NCI-H187 (cell line): Measurements from ENCODE around the gene CCDC167.

Experiments used
- DNase-seq, 2 experiments: peaks; one replicate each; lab custom pipeline; 2025; lab: John Stamatoyannopoulos, UW

The CCDC167 gene

DNA sequence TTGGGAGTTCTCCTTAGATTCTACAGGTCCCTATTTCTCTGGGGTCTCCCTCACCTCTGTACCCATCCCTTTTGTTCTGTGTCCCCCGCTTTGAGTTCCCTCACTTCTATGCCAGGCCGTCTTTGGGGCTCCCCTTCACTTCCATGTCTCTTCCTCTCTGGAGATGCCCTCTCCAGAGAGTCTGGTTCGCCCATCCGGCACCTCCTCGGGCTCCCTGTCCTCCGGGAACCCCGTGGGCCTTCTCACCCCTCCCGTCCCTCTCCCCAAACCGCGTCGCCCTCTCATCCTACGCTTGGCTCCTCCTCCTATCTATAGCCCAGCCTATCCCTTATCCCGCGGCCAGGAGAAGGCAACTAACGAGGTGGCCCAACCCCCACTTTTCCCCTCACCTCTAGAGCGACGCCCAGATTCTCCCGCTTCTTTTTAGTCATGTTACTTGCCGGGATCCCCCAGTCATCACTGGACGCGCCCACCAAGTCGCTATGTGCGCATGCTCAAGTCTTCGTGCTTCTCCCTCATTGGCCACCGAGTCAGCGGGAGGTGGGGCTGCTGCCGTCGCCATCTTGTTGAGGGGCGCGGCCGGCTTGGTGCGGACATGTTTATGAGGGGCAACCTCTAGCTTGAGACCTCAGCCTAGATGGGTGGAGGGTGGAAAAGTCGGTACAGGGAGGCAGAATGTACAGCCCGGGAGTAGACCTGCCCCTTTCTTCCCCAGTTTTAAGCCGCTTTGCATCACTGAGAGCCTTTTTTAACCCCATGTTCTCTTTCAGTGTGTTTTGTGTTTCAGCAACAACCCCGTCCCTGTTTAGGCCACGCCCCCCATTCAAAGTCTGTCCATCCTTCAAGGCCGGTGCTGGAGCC, at the start of gene CCDC167:
TSS of gene CCDC167 (minus strand) at position 461 of the 861 bp plus-strand sequence. CDS start at position 431, 30 bp downstream.
- DNase-seq: peak; percentile 95 to 96

DNA sequence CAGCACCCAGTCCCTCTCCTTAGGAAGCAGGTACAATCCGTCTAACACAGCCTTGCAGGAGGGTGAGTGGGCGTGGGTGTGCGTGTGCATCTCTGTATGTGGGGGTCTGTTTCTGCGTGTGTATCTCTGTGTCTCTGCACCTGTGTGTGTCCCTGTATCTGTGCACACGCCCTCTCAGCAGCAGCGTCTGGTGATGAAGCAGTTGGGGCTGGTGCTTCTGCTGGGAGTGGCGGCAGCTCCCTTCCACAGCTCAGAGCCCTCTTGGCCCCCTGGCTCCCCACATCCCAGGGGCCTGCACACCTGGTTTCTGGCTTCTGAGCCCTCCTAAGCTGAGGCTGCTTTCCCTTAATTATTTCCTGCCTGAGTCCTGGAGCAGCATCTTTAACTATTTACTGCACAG, 49.5 kb upstream of the CCDC167 start:
- no peak for DNase-seq

- DNase-seq: no peak
These were observed 48.5 kb upstream of the CCDC167 start for GRCh38 chr6:37548067-37548674.

GRCh38 chr6:37547564-37548061, 47.9 kb upstream of the CCDC167 start:
- DNase-seq: no peak

DNA sequence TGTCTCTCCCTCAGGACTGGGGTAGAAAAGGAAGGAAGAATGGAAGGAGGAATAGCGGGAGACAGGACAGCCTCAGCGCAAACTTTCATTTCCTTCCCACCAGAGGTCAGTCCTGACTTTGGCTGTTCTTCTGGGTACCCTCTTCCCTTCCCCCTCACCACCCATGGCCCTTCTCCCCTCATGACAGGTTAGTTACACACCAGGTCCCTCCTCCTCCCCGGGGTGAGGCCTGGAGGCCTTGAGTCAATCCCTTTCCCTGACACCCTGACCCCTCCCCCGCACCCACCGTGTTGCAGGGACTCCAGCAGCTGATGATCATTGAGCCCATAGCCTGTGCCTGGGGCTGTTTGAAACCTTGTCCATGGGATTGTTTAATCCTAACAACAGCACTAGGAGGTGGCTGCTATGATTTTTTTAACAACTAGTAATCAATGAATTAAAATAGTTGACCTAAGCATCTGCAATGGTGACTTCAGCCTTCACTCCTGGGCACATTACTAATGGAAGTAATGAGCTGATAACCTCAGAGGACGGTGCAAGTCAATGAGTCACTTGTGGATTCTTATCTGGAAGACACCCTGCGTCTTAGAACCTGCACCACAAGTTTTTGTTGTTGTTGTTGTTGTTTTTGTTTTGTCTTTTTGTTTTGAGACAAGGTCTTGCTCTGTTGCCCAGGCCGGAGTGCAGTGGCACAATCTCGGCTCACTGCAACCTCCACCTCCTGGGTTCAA, 46.6 kb upstream of the CCDC167 start:
- no peak for DNase-seq

DNA sequence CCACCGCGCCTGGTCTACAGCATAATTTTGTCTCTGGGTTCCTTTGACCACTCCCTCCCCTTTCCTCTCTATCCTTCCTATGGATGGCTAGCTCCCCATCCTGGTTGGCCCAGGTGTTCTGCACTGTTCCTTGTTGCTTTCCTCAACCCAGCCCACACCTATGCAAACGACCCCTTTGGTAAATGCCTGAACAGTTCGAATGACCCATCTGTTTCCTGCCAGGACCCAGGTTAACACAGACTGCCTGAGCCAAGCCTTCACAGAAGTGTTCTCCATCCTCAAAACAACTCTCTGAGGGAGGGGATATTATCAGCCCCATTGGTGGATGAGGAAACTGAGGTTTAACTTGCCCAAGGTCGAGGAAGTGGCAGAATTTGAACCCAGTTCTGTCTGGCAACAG, 44.8 kb upstream of the CCDC167 start:
- no peak for DNase-seq

- no peak for DNase-seq
These were observed 43.7 kb upstream of the CCDC167 start for GRCh38 chr6:37543361-37543760.

DNA sequence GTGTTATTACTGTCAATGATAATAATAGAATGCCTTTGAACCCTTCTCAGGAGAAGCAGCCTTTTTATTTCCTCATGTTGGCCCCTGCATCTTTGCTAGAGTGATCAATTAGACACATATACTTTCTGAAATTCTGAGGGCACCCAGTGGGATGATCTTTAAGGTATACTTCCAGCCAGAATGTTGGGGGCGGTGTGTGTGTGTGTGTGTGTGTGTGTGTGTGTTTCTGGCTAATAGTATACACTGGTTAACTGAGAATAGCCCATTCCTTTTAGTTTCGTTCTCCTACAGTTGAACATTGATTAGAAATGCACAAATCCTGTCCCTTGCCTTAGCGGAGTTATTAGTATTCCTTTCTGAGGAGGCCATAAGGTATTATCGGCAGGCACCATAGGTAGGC, 41.7 kb upstream of the CCDC167 start:
- no peak for DNase-seq

DNA sequence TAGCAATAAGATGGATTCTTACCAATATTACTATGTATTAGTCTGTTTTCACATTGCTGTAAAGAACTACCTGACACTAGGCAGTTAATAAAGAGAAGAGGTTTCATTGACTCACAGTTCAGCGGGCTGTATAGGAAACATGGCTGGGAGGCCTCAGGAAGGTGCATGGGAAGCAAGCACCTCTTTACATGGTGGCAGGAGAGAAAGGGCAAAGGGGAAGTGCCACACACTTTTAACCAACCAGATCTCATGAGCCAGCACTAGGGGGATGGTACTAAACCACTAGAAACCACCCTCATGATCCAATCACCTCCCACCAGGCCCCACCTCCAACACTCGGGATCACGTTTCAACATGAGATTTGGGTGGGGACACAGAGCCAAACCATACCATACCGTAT, 40.7 kb upstream of the CCDC167 start:
- DNase-seq: no peak

GRCh38 chr6:37540029-37540352, 40.3 kb upstream of the CCDC167 start:
- no peak for DNase-seq

- no peak for DNase-seq
These were observed 39.7 kb upstream of the CCDC167 start for GRCh38 chr6:37539171-37540028.

GRCh38 chr6:37538107-37538506, 38.4 kb upstream of the CCDC167 start:
- DNase-seq: no peak

- no peak for DNase-seq
These were observed 37.9 kb upstream of the CCDC167 start for GRCh38 chr6:37537548-37537947.

GRCh38 chr6:37536491-37537190, 36.9 kb upstream of the CCDC167 start:
- DNase-seq: no peak

DNA sequence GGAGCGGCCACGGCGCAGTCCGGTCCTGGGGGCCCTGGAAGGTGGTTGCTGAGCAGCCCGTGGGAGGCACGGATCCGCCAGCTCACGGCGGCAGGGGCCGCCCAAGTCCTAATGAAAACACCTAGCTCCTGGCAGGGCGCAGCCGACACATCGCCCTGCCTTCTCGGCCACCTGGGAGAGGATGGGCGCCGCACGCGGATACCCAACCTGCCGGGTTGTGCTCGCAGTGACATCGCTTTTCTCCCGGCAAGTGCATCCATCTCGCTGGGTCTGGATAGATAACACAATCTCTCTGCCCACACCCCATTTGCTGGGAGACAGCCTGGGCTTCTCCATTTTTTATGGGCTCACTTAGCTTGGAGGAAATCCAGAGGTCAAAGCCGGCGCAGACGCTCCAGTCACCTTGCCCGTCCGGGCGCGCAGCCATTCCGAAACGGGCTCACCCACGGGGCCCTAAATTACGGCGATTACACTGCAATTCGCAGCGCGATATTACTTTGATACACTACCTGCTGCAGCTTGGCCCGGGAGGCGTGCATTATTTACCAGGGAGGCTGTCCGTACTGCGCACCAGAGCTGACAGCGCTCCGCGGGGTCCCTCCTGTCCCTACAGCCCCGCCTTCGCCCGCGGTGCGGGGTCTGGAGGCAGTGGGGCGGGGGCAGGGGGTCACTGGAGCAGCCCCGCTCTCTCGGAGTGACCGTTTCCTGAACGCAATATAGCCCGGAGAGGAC, 36.2 kb upstream of the CCDC167 start:
- peak in 1 of 2 experiments; percentile 14 for DNase-seq

DNA sequence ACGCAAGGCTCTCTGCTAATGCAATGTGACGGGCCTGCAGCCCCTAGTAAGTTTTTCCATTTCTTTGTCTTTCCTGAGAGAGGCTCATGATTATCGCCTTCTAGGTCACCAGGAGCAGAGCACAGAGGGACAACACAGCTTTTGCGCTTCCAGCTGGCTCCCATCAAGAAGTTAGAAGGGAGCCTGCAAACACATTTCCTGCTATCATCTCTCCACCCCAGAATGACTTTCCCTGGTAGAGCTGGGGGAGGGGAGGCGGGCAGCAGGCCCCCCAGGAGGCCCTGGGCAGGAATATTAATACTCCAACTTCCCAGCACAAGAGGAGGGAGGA, 35.7 kb upstream of the CCDC167 start:
- no peak for DNase-seq

- DNase-seq: no peak
These were observed 35.2 kb upstream of the CCDC167 start for GRCh38 chr6:37534893-37535292.

DNA sequence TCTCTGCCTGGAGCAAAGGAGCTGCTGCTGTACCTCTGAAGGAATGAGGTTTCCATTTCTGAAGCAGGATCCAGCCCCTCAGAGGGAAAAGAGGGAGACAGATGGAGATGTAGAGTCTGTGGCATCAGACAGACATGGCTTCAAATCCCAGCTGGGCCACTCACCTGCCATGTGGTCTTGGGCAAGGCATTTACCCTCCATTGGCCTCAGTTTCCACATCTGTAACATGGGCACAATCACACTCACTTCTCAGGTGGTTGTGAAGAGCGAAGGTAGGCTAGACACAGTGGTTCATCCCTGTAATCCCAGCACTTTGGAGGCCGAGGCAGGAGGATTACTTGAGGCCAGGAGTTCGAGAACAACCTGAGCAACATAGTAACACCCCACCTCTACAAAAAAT, 32.4 kb upstream of the CCDC167 start:
- no peak for DNase-seq

DNA sequence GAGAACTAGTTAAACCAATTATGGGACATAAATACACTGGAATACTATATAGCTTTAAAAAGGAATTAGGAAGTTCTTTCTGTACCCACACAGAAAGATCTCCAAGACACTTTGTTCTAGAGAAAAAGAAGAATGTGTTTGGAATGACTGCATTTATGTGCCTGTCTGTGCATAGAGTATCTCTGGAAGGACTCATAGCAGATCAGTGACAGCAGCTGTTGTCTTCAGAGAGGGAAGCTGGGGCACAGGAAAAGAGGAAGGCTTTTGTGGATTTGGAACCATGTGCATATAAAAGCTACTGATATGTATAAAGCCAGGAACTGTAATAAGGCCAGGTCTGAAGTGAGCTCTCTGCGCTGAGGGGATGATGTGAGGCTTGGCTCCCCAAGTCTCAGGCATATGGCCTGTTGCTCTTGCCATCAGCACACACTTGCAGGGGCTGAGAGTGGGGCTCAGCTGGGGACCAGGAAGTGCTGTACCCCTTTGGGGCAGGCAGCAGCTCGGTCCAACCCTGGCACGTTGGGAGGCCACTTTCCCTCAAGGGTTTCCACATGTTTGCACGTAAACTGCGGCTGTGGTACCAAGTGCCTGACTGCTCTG, 31.8 kb upstream of the CCDC167 start:
- no peak for DNase-seq

GRCh38 chr6:37531026-37531425, 31.3 kb upstream of the CCDC167 start:
- DNase-seq: no peak
